ENCODE results near the gene TOMM34.

The TOMM34 gene, protein sequence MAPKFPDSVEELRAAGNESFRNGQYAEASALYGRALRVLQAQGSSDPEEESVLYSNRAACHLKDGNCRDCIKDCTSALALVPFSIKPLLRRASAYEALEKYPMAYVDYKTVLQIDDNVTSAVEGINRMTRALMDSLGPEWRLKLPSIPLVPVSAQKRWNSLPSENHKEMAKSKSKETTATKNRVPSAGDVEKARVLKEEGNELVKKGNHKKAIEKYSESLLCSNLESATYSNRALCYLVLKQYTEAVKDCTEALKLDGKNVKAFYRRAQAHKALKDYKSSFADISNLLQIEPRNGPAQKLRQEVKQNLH

DNA sequence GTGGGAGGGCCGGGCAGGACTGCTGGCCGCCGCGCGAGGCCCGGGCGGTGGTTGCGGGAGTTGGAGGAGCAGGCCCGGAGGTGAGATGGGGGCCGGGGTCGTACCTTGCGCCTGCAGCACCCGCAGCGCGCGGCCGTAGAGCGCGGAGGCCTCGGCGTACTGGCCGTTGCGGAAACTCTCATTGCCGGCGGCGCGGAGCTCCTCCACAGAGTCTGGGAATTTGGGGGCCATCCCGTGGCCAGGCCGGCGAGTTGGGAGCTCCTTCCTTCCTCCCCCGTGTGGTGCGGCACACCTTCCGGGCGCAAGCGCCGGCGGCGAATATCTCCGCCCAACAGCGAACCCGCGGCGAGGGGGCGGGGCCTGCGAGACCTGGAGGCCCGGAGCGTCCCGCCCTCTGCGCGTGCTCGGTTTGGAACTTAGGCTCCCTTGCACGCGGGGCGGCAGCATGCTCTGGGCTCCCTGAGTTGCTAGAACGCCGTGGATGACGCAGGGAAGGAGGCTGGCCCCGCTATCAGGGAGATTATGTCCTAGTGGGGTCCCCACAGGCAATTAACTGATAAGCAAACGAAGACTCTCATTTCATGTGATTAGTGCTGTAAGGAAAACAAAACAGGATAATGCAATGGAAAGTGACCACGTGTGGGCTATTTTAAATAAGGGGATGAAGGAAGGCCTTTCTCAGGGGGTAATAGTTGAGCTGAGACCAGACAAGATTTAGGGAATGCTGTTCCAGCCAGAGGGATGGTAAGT is at the start of gene TOMM34:
Gene TOMM34 (minus strand): TSS at position 295 of the 750 bp plus-strand sequence. CDS start 64 bp downstream, at position 231.
- peak; percentile 94 for DNase-seq (ENCODE audit: low read depth)

GRCh38 chr20:45008521-45009049 is 48.4 kb upstream of the TOMM34 start:
- no peak for DNase-seq (ENCODE audit: low read depth)

GRCh38 chr20:44997668-44998067 is 37.5 kb upstream of the TOMM34 start:
- no peak for DNase-seq (ENCODE audit: low read depth)

DNA sequence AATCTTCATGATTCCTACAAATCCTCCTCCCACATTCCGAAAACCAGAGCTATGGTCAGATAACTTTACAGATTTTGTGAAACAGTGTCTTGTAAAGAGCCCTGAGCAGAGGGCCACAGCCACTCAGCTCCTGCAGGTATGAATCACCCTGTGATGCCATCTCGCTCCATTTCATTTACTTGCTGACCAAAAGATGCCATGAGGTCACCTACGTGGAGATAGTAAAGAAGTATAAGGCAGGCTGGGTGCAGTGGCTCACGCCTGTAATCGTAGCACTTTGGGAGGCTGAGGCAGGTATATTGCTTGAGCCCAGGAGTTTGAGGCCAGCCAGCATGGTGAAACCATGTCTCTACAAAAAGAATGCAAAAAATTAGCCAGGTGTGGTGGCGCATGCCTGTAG is 37.0 kb upstream of the TOMM34 start:
- no peak for DNase-seq (ENCODE audit: low read depth)

DNA sequence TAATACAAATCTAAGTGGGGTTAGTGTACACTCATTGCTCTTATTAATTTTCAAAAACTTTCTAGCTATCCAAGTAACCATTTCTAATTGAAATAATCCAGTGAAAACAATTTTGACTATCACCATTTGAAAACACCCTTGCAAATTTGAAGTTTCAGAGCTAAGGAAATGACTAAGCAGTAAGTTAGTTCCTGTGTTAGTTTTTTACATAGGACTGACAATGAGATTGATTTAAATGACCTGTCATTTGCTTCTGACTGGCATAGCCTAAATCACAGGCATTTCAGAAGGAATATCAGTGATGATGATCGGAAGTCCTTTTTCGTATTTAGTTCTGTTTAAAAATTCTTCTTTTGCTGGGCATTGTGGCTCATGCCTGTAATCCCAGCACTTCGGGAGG is 33.1 kb upstream of the TOMM34 start:
- no peak for DNase-seq (ENCODE audit: low read depth)

GRCh38 chr20:44990957-44991356 is 30.8 kb upstream of the TOMM34 start:
- DNase-seq (ENCODE audit: low read depth), result no peak

DNA sequence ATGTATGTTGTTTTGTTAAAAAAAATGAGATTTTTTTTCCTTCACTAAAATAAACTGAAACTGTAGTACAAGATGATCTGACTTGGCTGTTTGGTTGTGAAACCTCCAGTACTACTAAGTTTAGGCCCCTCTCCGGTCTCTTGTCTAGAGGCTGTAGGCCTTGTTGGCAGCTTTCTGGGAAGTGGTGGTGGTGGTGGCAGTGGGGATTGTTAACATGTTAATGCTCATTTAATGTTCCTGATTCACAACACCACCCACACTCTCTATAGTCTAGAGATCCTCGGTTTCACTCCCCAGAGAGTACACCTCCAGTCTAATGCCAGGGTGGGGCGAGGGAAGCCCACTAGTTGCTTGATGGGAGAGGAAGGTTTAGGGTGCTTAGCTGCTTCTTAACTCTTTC is 30.2 kb upstream of the TOMM34 start:
- peak; percentile 59 for DNase-seq (ENCODE audit: low read depth)

- no peak for DNase-seq (ENCODE audit: low read depth)
Measured at GRCh38 chr20:44988631-44989171, 28.5 kb upstream of the TOMM34 start.

- no peak for DNase-seq (ENCODE audit: low read depth)
Measured at GRCh38 chr20:44983093-44983674, 23.0 kb upstream of the TOMM34 start.

- DNase-seq (ENCODE audit: low read depth), result no peak
Measured at GRCh38 chr20:44981736-44982406, 21.7 kb upstream of the TOMM34 start.

- DNase-seq (ENCODE audit: low read depth), result peak; percentile 57
Measured at GRCh38 chr20:44979090-44979621, 19.0 kb upstream of the TOMM34 start.

- no peak for DNase-seq (ENCODE audit: low read depth)
Measured at GRCh38 chr20:44976698-44977097, 16.5 kb upstream of the TOMM34 start.

DNA sequence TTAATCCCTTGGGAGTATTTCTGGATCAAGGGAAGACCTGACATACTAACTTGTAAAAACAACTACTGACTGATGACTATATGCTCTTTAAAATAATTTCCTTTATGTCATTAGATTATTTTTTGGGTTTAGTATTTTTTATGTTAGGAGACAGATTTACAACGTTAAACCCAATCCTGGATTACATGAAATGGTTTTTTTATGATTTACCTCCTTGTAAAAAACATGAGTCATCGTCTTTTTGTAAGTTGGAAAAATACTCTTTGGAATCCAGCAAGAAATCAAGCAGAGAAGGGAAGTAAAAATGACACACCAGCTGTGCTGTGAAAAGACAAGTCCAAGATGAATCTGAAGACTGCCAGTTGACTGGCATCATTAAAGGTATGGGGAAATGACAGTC is 12.9 kb upstream of the TOMM34 start:
- no peak for DNase-seq (ENCODE audit: low read depth)

- no peak for DNase-seq (ENCODE audit: low read depth)
Measured at GRCh38 chr20:44970243-44970757, 10.1 kb upstream of the TOMM34 start.

GRCh38 chr20:44969300-44969894 is 9.2 kb upstream of the TOMM34 start:
- no peak for DNase-seq (ENCODE audit: low read depth)

GRCh38 chr20:44967207-44967807 is 7.1 kb upstream of the TOMM34 start:
- peak; percentile 32 for DNase-seq (ENCODE audit: low read depth)

DNA sequence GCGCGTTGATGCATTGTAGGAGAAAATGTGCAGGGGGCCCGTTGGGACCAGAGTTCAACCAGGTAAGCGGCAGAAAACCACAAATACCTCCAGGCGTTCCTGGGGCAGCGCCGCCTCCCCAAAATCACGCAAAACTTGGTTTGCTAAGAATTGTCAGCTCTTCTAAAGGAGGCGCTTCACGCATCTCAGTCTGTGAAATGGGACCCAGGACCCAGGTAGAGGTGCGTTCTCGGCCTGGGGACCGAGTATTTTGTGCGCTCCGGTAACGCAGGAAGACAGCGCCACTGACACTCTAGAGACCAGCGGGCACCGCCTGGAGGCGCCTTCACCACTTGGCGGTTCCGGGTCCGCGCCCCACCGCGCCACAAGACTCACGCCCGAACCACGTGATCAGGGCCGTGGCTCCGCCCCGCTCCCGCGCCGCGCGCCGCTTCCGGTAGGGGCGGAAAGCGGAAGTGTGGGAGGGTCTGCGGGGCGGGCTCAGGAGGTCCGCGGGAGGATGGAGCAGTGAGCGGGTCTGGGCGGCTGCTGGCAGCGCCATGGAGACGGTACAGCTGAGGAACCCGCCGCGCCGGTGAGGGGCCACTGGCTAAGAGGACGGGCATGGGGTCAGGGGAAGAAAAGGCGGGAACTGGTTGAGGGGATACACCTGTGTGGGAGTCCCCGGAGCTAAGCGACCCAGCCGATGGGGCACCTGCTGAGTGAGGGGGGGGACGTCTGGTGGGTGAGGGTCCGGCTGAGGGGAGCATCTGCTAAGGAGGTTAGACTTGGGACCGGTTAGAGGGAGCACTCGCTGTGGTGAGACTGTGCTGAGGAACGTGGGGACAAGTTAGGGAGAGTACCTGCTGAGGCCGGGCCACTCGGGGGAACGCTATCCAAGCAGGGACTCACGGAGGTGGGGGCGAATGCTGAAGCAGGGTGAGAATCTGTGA is 6.1 kb upstream of the TOMM34 start, which contains the start of gene STK4:
Gene STK4 (plus strand): TSS at position 483 of the 932 bp plus-strand sequence. CDS start 57 bp downstream, at position 540.
- peak; percentile 96 for DNase-seq (ENCODE audit: low read depth)

DNA sequence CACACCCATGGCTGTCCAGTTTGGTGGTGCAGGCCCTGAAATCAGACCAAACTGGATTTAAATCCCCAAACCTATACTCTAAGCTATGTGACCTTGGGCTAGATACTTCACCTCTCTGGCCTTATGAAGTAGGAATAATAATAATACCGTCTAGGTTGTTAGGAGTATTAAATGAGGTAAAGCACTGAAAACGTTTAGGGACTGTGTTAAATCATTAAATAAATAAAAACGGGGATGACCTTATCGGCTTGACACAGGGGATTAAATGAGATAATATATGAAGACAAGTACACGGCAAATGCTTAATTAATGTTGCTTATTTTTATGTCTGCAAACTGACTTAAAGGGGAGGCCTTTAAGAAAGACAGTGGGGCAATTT is 5.4 kb upstream of the TOMM34 start:
- DNase-seq (ENCODE audit: low read depth), result no peak

Measured in activated T-cell treated with anti-CD3 and anti-CD28 coated beads for 24 hours (primary cell).